AG09309 (cell line): ENCODE data around the gene IQCC.

Source experiments
- DNase-seq: peaks from one replicate; pipeline ENCODE4 v3.0.0-alpha.2; 2010; ENCODE audit warnings: low read depth
- H3K4me3 ChIP-seq: 2 replicates; pipeline ENCODE4 v1.5.1; 2011; ENCODE audit warnings: mild to moderate bottlenecking, low read depth, low read length, moderate library complexity; ENCODE audit not compliant: control insufficient read depth
- CTCF ChIP-seq: IDR thresholded peaks from 2 replicates; pipeline ENCODE4 v1.5.1; 2011; ENCODE audit warnings: mild to moderate bottlenecking, low read depth, low read length, inconsistent platforms; ENCODE audit not compliant: insufficient read depth, control insufficient read depth; ENCODE audit errors: missing control alignments

The IQCC gene

DNA sequence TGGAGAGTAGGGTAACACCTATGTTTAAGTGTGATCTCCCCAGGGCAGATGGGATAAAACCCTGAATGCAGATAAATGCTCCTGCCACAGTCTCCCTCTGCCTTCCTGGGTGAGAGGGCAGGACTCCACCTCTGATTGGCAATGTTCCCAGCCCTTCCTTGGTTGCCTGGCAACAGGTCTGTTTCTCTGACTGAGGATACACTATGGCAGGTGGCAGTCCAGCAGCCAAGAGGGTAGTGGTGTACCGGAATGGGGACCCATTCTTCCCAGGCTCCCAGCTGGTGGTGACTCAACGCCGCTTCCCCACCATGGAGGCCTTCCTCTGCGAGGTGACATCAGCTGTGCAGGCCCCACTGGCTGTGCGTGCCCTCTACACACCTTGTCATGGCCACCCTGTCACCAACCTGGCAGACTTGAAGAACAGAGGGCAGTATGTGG, 3.4 kb downstream of the IQCC start, which contains the start of gene DCDC2B:
Gene DCDC2B, plus strand, starts transcription at position 199 of the 438 bp plus-strand sequence. Its CDS starts 5 bp downstream, at position 204.
- no peak within 1 kb of the TSS for H3K4me3 ChIP-seq
- no peak for DNase-seq
- TF ChIP-seq CTCF: no peak

GRCh38 chr1:32215629-32216480, 10.4 kb downstream of the IQCC start:
- no peak for DNase-seq
- peak; percentile 88 for TF ChIP-seq CTCF
- no peak overlapping the region for H3K4me3 ChIP-seq

- TF ChIP-seq CTCF: no peak
- no peak for DNase-seq
- H3K4me3 ChIP-seq: no peak overlapping the region
Measured at GRCh38 chr1:32216566-32216965, 11.1 kb downstream of the IQCC start.

DNA sequence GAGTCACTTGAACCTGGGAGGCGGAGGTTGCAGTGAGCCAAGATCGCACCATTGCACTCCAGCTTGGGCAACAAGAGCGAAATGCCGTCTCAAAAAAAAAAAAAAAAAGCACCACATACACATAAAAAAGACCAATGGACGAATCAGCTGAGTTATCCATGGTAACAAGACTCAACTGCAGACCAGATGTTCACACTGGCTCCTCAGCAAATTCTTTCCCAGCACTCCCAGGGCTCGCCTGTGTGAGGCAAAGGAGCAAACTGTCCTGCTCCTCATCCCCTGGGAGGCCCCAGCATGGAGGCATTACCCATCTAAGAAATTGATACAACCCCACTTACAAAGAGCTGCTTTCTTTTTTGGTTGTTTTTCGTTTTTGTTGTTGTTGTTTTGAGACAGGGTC, 13.6 kb downstream of the IQCC start:
- DNase-seq: no peak
- TF ChIP-seq CTCF: no peak
- no peak overlapping the region for H3K4me3 ChIP-seq

DNA sequence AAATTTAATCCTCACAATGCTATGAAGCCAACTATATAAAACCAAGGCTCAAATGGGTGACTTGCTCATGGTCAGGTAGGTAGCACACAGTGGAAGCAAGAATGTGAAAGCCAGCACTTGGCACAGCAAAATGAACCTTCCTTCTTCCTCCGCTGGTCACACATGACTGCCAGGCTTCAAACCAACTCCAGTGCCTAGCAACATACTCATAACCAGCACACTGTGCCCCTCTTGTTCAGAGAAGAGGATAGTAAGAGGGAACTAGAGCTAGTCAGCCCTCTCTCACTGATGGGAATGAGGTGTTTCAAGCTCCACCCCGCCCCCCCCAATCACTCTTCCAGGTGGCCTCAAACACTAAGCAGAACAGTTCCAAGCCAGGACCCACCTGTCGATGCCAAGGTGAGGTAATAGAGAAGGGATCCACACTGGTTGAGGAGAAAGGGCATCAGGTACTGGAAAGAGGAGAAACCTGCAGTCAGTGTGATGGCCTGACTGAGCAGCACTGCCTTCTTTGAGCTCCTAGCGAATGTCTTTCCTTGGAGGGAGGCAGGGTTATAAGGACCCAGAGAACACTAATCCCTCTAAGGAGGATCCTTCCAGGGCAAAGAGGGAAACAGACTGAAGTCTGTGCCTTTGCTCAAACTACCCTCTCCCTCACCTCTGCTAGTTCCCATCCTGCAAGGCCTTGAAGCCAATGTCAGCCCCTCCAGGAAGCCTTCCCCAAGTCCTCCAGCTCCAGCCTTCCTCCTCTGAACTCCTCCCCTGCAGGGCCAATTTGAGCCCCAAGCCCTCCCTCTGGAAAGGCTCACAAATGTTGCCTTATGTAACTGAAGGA, 15.5 kb downstream of the IQCC start:
- H3K4me3 ChIP-seq: peak overlapping the region; percentile 88
- DNase-seq: no peak
- TF ChIP-seq CTCF: no peak

GRCh38 chr1:32221581-32221979, 16.1 kb downstream of the IQCC start:
- H3K4me3 ChIP-seq: peak overlapping the region; percentile 88
- no peak for TF ChIP-seq CTCF
- DNase-seq: no peak
